HEK293 (cell line): ENCODE results near the gene CDK14.

Source experiments
- MZF1 ChIP-seq: fragments of 450-650 bp; formaldehyde crosslinking; IDR thresholded peaks from 2 replicates; pipeline ENCODE4 v1.5.1; 2017; ENCODE audit warnings: missing biosample characterization, missing genetic modification characterization, borderline replicate concordance
- SP2 ChIP-seq: fragments of 450-650 bp; formaldehyde crosslinking; IDR thresholded peaks from 2 replicates; pipeline ENCODE4 v1.5.1; 2016; ENCODE audit warnings: missing biosample characterization, missing genetic modification characterization
- ZNF133 ChIP-seq: fragments of 450-650 bp; formaldehyde crosslinking; IDR thresholded peaks from 2 replicates; pipeline ENCODE4 v1.5.1; 2016; ENCODE audit warnings: missing biosample characterization, missing genetic modification characterization
- ZNF146 ChIP-seq: fragments of 450-650 bp; formaldehyde crosslinking; IDR thresholded peaks from 2 replicates; pipeline ENCODE4 v1.5.1; 2016; ENCODE audit warnings: missing biosample characterization, missing genetic modification characterization
- ZNF223 ChIP-seq: fragments of 450-650 bp; formaldehyde crosslinking; IDR thresholded peaks from 2 replicates; pipeline ENCODE4 v1.5.1; 2016; ENCODE audit warnings: missing biosample characterization, missing genetic modification characterization
- ZNF555 ChIP-seq: fragments of 450-650 bp; formaldehyde crosslinking; conservative IDR thresholded peaks from 2 replicates; pipeline ENCODE4 v1.5.1; 2017; ENCODE audit warnings: missing biosample characterization, mild to moderate bottlenecking, missing genetic modification characterization, inconsistent platforms
- ZNF660 ChIP-seq: fragments of 450-650 bp; IDR thresholded peaks from 2 replicates; pipeline ENCODE4 v1.5.1; 2018; ENCODE audit warnings: missing biosample characterization, mild to moderate bottlenecking, missing genetic modification characterization
- ZSCAN30 ChIP-seq: fragments of 450-650 bp; IDR thresholded peaks from 2 replicates; pipeline ENCODE4 v1.5.1; 2018; ENCODE audit warnings: missing biosample characterization, mild to moderate bottlenecking, missing genetic modification characterization, moderate library complexity
- ZXDB ChIP-seq: fragments of 450-650 bp; formaldehyde crosslinking; IDR thresholded peaks from 2 replicates; pipeline ENCODE4 v1.5.1; 2016; ENCODE audit warnings: missing biosample characterization, missing genetic modification characterization
- TF ChIP-seq, protein P1 (sequence below): fragments of 450-650 bp; formaldehyde crosslinking; IDR thresholded peaks from 2 replicates; pipeline ENCODE4 v1.5.1; 2016; ENCODE audit warnings: missing biosample characterization, missing genetic modification characterization
- TF ChIP-seq, protein P2 (sequence below): fragments of 450-650 bp; formaldehyde crosslinking; IDR thresholded peaks from 2 replicates; pipeline ENCODE4 v1.5.1; 2016; ENCODE audit warnings: missing biosample characterization, missing genetic modification characterization

GRCh38 chr7:91169830-91170191, 573.7 kb downstream of the CDK14 start:
- no peak for TF ChIP-seq MZF1 (tag by site-specific recombination)
- TF ChIP-seq SP2 (tag by site-specific recombination) = no peak
- no peak for TF ChIP-seq ZNF223
- no peak for TF ChIP-seq ZNF146 (tag by site-specific recombination)
- TF ChIP-seq ZSCAN30 (tag by site-specific recombination) = no peak
- no peak for TF ChIP-seq ZNF660
- no peak for TF ChIP-seq ZNF555 (tag by site-specific recombination)
- TF ChIP-seq, protein P1, sequence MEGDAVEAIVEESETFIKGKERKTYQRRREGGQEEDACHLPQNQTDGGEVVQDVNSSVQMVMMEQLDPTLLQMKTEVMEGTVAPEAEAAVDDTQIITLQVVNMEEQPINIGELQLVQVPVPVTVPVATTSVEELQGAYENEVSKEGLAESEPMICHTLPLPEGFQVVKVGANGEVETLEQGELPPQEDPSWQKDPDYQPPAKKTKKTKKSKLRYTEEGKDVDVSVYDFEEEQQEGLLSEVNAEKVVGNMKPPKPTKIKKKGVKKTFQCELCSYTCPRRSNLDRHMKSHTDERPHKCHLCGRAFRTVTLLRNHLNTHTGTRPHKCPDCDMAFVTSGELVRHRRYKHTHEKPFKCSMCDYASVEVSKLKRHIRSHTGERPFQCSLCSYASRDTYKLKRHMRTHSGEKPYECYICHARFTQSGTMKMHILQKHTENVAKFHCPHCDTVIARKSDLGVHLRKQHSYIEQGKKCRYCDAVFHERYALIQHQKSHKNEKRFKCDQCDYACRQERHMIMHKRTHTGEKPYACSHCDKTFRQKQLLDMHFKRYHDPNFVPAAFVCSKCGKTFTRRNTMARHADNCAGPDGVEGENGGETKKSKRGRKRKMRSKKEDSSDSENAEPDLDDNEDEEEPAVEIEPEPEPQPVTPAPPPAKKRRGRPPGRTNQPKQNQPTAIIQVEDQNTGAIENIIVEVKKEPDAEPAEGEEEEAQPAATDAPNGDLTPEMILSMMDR (tag by site-specific recombination) = no peak
- TF ChIP-seq ZXDB (tag by site-specific recombination) = no peak
- TF ChIP-seq ZNF133 (tag by site-specific recombination) = no peak
- TF ChIP-seq, protein P2, sequence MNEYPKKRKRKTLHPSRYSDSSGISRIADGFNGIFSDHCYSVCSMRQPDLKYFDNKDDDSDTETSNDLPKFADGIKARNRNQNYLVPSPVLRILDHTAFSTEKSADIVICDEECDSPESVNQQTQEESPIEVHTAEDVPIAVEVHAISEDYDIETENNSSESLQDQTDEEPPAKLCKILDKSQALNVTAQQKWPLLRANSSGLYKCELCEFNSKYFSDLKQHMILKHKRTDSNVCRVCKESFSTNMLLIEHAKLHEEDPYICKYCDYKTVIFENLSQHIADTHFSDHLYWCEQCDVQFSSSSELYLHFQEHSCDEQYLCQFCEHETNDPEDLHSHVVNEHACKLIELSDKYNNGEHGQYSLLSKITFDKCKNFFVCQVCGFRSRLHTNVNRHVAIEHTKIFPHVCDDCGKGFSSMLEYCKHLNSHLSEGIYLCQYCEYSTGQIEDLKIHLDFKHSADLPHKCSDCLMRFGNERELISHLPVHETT (tag by site-specific recombination) = no peak
